HG03469 (cell line): ENCODE results near the gene GRIFIN.
"Not testable (repeated sequence)": the region's sequence is repeated elsewhere in the genome, so short reads cannot be mapped to it uniquely, and the experiment has no call there.

Experiments
- ATAC-seq: cut with Tn5 transposase; IDR thresholded peaks from one replicate; pipeline ENCODE4 v1.9.1; 2021; ENCODE audit warnings: mild to moderate bottlenecking, moderate library complexity, moderate number of reproducible peaks; ENCODE audit not compliant: unreplicated experiment

Gene GRIFIN

GRCh38 chr7:2480070-2480408 is 3.8 kb upstream of the GRIFIN start:
- ATAC-seq, result no peak

- no peak for ATAC-seq
These were observed 3.3 kb upstream of the GRIFIN start for GRCh38 chr7:2479276-2480069.

- ATAC-seq, result no peak
These were observed 2.6 kb upstream of the GRIFIN start for GRCh38 chr7:2478800-2479199.

- no peak for ATAC-seq
These were observed 2.2 kb upstream of the GRIFIN start for GRCh38 chr7:2478399-2478785.

- ATAC-seq, result no peak
These were observed 1.5 kb upstream of the GRIFIN start for GRCh38 chr7:2477447-2478398.

DNA sequence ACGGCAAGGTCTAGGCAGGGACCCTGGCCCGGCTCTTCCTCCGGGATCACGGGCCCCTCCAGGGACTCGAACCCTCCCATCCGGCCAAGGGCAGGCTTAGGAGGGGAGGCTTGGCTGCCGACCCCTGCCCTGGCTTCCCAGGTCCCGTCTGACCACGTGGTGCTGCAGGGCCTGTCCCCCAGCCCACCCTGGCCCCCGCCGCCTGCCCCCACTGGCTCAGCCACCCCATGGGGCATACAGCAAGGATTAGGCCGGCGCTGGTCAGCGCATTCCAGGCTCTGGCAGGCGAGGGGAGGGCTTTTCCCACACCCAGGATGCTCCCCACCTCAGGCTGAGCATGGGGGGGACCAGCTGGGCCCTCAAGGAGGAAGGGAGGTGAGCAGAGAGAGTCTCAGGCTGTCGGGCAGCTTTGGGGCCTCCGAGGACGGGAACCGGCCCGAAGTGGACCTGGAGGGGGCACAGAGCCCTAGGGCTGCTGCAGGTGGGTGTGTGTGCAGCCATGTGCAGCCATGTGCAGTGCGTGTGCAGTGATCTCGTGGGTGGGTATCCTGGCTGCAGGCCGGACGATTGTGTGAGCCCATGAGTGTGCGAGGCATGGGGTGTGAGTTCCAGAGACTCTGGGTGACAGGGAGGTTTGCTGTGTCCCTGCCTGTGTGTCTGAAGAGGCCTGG is 713 bp upstream of the GRIFIN start:
- no peak for ATAC-seq

DNA sequence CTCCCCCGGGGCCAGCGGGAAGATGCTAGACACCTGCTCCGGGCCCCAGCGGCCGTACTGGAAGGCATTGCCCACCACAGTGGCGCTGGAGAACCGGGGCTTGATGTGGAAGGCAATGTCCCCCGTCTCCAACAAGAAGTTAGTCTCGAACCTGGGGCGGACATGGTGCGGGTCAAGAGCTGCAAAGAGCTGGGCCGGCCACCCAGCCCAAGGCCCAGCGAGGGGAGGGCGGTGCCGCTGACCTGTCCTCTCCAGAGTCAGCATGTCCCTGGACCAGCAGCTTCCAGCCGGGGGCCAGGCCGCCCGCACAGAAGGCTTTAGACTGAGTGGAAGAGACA is 551 bp downstream of the GRIFIN start:
- no peak for ATAC-seq

GRCh38 chr7:2474813-2475677 is 1.2 kb downstream of the GRIFIN start:
- no peak for ATAC-seq

GRCh38 chr7:2474224-2474623 is 2.0 kb downstream of the GRIFIN start:
- no peak for ATAC-seq

DNA sequence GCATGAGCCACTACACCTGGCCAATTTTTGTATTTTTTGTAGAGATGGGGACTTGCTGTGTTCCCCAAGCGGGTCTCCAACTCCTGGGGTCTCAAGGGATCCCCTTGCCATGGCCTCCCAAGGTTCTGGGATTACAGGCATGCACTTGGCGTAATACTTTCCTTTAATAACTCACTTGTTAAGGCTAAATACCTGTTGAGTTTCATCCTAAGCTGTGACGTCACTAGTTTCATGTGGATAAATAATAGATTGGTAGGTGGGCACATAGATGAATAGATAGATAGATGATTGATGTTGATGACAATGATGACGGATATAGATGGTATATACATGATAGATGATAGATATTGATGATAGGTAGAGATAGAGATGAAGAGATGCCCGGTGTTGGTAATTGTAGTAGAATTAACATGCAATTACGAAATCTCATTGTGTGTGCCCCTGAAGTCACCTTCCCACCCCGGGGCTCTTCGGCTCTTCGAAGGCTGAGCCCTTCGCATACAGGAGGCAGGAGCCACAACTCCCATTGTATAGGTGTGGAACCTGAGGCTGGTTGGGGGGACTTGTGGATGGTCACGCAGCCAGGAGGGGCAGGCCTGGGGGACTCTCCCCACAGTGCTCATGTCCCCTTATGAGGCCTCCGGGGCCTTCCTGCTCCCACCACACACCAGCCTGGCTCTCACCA is 2.6 kb downstream of the GRIFIN start:
- ATAC-seq, result no peak

GRCh38 chr7:2472739-2473138 is 3.5 kb downstream of the GRIFIN start:
- ATAC-seq, result no peak

- no peak for ATAC-seq
These were observed 4.8 kb downstream of the GRIFIN start for GRCh38 chr7:2471396-2471795.

GRCh38 chr7:2471022-2471329 is 5.2 kb downstream of the GRIFIN start:
- ATAC-seq, result no peak

- no peak for ATAC-seq
These were observed 5.8 kb downstream of the GRIFIN start for GRCh38 chr7:2470204-2471021.

- not testable (repeated sequence) for ATAC-seq
These were observed 6.6 kb downstream of the GRIFIN start for GRCh38 chr7:2469460-2470203.

DNA sequence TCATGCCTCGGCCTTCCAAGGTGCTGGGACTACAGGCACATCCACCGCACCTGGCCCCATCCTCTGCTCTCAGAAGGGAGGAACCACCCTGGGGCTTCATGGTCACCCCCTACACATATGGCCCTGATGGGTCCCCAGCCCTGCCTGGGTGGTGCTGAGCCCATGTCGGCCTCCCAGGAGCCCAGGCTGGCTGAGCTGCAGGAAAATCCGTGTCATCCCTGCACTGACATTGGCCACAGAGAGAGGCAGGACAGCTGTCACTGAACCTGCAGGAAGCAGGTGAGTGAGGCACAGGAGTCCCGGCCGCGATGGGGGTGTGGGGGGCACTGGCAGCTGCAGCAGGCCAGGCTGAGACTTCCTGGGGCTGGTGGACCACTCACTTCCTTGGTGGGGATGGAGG is 8.0 kb downstream of the GRIFIN start:
- no peak for ATAC-seq

DNA sequence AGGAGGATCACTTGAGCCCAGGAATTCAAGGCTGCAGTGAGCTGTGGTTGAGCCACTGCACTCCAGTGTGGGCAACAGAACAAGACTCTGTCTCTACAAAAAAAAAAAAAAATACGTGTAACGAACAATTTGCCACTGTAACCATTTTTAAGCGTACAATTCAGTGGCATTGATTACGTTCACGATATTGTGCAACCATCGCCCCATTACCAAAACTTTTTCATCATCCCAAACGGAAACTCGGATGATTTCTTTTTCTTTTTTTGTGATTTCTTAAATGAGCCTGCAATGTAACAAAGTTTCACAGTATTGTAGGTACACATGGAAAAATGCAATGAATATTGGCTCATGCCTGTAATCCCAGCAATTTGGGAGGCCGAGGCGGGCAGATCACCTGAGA is 9.5 kb downstream of the GRIFIN start:
- ATAC-seq, result no peak

DNA sequence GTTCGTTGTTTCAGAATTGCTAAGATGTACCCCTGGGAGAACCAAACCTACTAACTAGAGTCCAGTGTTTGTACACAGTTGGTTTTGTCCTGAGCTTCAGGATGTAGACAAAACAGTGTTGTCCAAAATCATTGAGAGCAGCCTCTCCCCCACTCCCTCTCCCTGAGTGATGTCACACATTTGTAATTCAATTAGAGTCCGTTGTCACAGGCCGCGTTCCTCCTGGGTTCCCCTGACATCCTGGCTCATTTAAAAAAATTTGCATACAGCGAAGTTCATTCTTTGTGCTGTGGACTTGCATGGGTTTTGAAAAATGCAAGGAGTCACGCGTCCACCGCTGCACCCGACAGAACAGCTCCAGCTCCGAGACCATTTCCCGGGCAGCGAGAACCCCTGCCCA is 10.3 kb downstream of the GRIFIN start:
- ATAC-seq, result no peak

DNA sequence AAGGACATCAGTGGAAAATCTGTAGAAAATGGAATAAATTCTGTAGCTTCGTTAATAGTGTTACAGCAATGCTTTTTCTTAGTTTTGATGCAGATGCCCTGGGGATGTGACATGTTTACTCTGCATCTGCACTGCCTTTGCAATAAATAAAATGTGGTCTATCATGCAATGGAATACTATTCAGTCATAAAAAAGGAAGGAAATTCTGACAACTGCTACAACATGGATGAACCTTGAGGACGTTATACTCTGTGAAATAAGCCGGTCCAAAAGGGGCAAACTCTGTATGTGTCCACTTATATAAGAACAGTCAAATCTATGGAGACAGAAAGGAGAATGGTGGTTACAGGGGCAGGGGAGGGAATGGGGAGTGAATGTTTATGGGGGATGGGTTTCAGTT is 13.5 kb downstream of the GRIFIN start:
- no peak for ATAC-seq
